Mesothelial cell of epicardium (in vitro differentiated cells): ENCODE data around the gene SERINC2. TPM values are rescaled to one million over a fixed set of nuclear protein-coding genes. Genes with fewer than 3 reads are reported as not detected.

Source experiments
- DNase-seq, 2 experiments: peaks; one replicate each; pipeline ENCODE4 v3.0.0; 2021; ENCODE audit warnings: low spot score in 2 of 2; ENCODE audit not compliant: unreplicated experiment in 2 of 2
- H3K27ac Mint-ChIP-seq: 2 replicates; pipeline ENCODE4 v1.8.0; 2021; ENCODE audit warnings: mixed read lengths
- H3K27me3 Mint-ChIP-seq: 2 replicates; pipeline ENCODE4 v1.8.0; 2021; ENCODE audit warnings: low read depth, mixed read lengths
- H3K36me3 Mint-ChIP-seq: 2 replicates; pipeline ENCODE4 v1.8.0; 2021; ENCODE audit warnings: mixed read lengths
- H3K4me1 Mint-ChIP-seq: 2 replicates; pipeline ENCODE4 v1.8.0; 2021; ENCODE audit warnings: mixed read lengths
- H3K4me3 Mint-ChIP-seq: 2 replicates; pipeline ENCODE4 v1.8.0; 2021; ENCODE audit warnings: mild to moderate bottlenecking, moderate library complexity, mixed read lengths
- H3K9me3 Mint-ChIP-seq: 2 replicates; pipeline ENCODE4 v1.8.0; 2021; ENCODE audit warnings: mixed read lengths
- total RNA-seq: library from RNA; stranded (reverse); gene quantifications from 3 replicates; pipeline ENCODE4 v1.2.1, GENCODE V29; 2021
- TF ChIP-seq, protein P1 (sequence below): fragments of 200-600 bp; sonication (generic); IDR thresholded peaks from one replicate; pipeline ENCODE4 v1.5.0; 2021; ENCODE audit warnings: antibody characterized with exemption; ENCODE audit not compliant: unreplicated experiment

The SERINC2 gene
- total RNA-seq, result 45.4 to 49.1 TPM (median 47.1 TPM) in 3 replicates

DNA sequence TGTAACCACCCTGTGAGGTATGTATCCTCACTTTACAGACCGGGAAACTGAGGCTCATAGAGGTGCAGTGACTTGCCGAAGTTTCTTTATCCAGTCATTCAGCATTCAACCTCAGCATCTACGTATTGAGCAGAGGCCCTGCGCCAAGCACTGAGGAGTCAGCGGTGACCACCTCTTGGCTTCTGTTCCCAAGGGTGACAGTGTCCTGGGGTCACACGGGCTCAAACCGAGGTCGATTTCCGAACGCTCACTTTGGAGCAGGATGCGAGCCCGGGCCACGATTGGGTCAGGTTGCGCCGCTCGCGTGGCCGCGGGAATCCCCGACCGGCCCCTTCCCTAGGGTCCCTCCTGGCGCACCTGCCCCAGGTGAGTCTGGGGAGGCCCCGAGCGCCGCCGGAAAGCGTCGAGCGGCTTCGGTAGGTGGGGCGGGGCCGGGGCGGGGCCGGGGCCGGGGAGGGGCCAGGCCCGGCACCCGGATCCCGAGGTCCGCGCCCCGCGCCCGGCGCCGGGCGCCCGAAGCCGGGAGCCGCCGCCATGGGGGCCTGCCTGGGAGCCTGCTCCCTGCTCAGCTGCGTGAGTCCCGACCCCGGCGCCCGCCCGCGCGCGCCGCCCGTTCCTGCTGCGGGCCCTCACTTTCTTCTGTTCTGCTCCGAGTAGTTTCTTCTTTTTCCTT, at the start of gene SERINC2:
TSS of gene SERINC2 (plus strand) at position 482 of the 673 bp plus-strand sequence. CDS start at position 535, 53 bp downstream.
- TF ChIP-seq, protein P1, sequence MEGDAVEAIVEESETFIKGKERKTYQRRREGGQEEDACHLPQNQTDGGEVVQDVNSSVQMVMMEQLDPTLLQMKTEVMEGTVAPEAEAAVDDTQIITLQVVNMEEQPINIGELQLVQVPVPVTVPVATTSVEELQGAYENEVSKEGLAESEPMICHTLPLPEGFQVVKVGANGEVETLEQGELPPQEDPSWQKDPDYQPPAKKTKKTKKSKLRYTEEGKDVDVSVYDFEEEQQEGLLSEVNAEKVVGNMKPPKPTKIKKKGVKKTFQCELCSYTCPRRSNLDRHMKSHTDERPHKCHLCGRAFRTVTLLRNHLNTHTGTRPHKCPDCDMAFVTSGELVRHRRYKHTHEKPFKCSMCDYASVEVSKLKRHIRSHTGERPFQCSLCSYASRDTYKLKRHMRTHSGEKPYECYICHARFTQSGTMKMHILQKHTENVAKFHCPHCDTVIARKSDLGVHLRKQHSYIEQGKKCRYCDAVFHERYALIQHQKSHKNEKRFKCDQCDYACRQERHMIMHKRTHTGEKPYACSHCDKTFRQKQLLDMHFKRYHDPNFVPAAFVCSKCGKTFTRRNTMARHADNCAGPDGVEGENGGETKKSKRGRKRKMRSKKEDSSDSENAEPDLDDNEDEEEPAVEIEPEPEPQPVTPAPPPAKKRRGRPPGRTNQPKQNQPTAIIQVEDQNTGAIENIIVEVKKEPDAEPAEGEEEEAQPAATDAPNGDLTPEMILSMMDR, result no peak
- DNase-seq, result no peak
- no peaks in the 10 kb centered on the region for H3K9me3 Mint-ChIP-seq

DNA sequence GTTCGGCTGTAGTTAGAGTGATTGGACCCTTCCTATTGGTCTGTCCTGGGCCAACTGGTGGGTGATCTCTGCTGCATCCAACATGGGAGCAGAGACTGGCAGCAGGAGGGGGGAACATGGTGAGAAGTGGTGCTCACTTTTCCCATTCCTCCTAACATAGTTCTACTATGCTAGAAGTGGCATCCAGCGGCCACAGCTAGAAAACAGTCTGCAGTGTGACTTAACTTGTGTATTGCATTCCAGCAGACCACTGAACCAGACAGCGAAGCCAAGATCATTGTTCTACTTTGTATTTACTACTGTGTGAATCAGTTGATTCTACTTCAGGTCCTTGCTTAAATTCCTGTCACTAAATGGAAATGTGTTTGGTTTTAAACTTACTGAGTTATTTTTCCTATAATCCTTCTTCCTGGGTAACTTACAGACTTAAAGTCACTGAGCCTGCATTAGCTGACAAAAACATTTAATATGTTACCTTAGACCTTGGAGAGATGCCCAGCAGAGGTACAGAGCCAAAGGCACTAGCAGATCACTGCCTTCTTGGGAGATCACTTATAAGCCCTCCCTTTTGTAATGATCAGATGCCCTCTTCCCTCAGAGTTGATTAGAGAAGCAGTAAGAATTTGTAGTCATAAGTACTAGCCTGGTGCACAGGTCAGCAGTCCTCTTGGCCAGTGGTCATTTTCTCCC, 48.3 kb upstream of the SERINC2 start:
- H3K4me3 Mint-ChIP-seq, result no peak overlapping the region
- no peaks in the 10 kb centered on the region for H3K27me3 Mint-ChIP-seq
- no peak overlapping the region for H3K27ac Mint-ChIP-seq
- peak in 1 of 2 experiments; percentile 7 for DNase-seq
- peaks cover 22% of the 10 kb centered on the region for H3K36me3 Mint-ChIP-seq
- no peaks in the 10 kb centered on the region for H3K4me1 Mint-ChIP-seq
- no peaks in the 10 kb centered on the region for H3K9me3 Mint-ChIP-seq
- TF ChIP-seq, protein P1, result no peak

More for the DNA sequence above, at the start of gene SERINC2:
- H3K4me1 Mint-ChIP-seq, result peaks cover 20% of the 10 kb centered on the region
- H3K36me3 Mint-ChIP-seq, result no peaks in the 10 kb centered on the region
- H3K4me3 Mint-ChIP-seq, result peak within 1 kb of the TSS; percentile 98
- H3K27ac Mint-ChIP-seq, result peak within 1 kb of the TSS; percentile 95
- peaks cover 6% of the 10 kb centered on the region for H3K27me3 Mint-ChIP-seq

- TF ChIP-seq, protein P1, result no peak
- DNase-seq, result no peak
- no peak overlapping the region for H3K27ac Mint-ChIP-seq
- no peaks in the 10 kb centered on the region for H3K27me3 Mint-ChIP-seq
- peaks cover 18% of the 10 kb centered on the region for H3K36me3 Mint-ChIP-seq
- H3K4me3 Mint-ChIP-seq, result no peak overlapping the region
- peaks cover 4% of the 10 kb centered on the region for H3K4me1 Mint-ChIP-seq
- no peaks in the 10 kb centered on the region for H3K9me3 Mint-ChIP-seq
These were observed 46.2 kb upstream of the SERINC2 start for GRCh38 chr1:31366796-31367195.

GRCh38 chr1:31368611-31369107, 44.4 kb upstream of the SERINC2 start:
- TF ChIP-seq, protein P1, result no peak
- Mint-ChIP-seq H3K9me3 (no peaks in the 10 kb centered on the region), H3K27me3 (no peaks in the 10 kb centered on the region), H3K4me3 (no peak overlapping the region), H3K36me3 (peaks cover 18% of the 10 kb centered on the region), H3K27ac (no peak overlapping the region), H3K4me1 (peaks cover 18% of the 10 kb centered on the region)
- DNase-seq, result no peak

GRCh38 chr1:31370021-31370420, 43.0 kb upstream of the SERINC2 start:
- H3K4me1 Mint-ChIP-seq, result peaks cover 23% of the 10 kb centered on the region
- TF ChIP-seq, protein P1, result no peak

More at GRCh38 chr1:31370021-31370420, 43.0 kb upstream of the SERINC2 start:
- no peak overlapping the region for H3K4me3 Mint-ChIP-seq
- DNase-seq, result no peak
- no peaks in the 10 kb centered on the region for H3K9me3 Mint-ChIP-seq
- no peaks in the 10 kb centered on the region for H3K27me3 Mint-ChIP-seq
- peaks cover 9% of the 10 kb centered on the region for H3K36me3 Mint-ChIP-seq
- no peak overlapping the region for H3K27ac Mint-ChIP-seq
